Measurements from ENCODE around the gene SLC2A1.

GRCh38 chr1:42977653-42978052, 19.0 kb upstream of the SLC2A1 start:
- no peak for TF ChIP-seq CTCF (IDR thresholded peaks at IDR 0.05 in 8 of 11, conservative IDR thresholded peaks at IDR 0.05 in 3 of 11)
- TF ChIP-seq POLR2AphosphoS5 (IDR thresholded peaks at IDR 0.05): no peak
